ENCODE results near the gene HERC2. TPM values are rescaled to one million over a fixed set of nuclear protein-coding genes. Genes with fewer than 3 reads are reported as not detected.
"Not testable (repeated sequence)": the region's sequence is repeated elsewhere in the genome, so short reads cannot be mapped to it uniquely, and the experiment has no call there.

The HERC2 gene
- total RNA-seq, 1 donor: 53.6 TPM

DNA sequence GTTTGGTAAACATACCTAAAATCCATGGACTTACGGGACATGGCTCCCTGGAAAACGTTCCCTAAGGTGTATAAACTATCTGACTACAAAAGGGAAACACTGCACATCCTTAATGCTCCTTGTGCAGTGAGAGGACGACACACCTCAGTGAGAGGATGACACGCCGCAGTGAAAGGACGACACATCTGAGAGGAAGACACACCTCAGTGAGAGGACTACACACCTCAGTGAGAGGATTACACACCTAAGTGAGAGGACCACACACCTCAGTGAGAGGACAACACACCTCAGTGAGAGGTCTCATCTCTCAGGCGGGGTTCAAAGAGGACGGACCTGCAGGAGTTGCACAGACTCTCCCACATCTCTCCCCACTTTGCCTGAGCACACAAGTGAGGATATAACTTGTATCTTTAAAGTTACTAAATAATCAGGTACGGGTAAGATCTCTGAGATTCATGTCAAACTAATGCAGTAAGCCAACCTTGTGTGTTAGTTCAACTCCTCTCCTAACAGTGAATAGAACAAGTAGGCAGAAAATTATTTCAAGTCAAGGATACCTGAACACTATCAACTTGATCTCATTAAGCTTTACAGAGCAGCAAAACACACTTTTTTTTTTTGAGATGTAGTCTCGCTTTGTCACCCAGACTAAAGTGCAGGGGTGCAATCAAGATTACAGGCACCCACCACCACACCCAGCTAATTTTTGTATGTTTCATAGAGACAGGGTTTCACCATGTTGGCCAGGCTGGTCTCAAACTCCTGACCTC is 32.1 kb downstream of the HERC2 start:
- H3K27ac ChIP-seq (ENCODE audit: low read depth, low read length): no peak overlapping the region
- peaks cover 13% of the 10 kb centered on the region for H3K79me2 ChIP-seq (ENCODE audit: insufficient read depth, low read length)
- peaks cover 4% of the 10 kb centered on the region for H3K36me3 ChIP-seq (ENCODE audit: insufficient read depth, low read length)
- peaks cover under 1% of the 10 kb centered on the region for H3K4me1 ChIP-seq (ENCODE audit: insufficient read depth, low read length)
- no peak overlapping the region for H3K4me2 ChIP-seq (ENCODE audit: insufficient read depth, low read length)
- H3K9me3 ChIP-seq (ENCODE audit: low read depth, low read length): no peaks in the 10 kb centered on the region
- no peaks in the 10 kb centered on the region for H4K20me1 ChIP-seq (ENCODE audit: insufficient read depth, low read length)
- H3K27me3 ChIP-seq (ENCODE audit: insufficient read depth, low read length): no peaks in the 10 kb centered on the region
- H2AFZ ChIP-seq (ENCODE audit: low read length): no peak overlapping the region
- no peak for DNase-seq (ENCODE audit: insufficient read length, low spot score, missing footprints)
- TF ChIP-seq, protein P1, sequence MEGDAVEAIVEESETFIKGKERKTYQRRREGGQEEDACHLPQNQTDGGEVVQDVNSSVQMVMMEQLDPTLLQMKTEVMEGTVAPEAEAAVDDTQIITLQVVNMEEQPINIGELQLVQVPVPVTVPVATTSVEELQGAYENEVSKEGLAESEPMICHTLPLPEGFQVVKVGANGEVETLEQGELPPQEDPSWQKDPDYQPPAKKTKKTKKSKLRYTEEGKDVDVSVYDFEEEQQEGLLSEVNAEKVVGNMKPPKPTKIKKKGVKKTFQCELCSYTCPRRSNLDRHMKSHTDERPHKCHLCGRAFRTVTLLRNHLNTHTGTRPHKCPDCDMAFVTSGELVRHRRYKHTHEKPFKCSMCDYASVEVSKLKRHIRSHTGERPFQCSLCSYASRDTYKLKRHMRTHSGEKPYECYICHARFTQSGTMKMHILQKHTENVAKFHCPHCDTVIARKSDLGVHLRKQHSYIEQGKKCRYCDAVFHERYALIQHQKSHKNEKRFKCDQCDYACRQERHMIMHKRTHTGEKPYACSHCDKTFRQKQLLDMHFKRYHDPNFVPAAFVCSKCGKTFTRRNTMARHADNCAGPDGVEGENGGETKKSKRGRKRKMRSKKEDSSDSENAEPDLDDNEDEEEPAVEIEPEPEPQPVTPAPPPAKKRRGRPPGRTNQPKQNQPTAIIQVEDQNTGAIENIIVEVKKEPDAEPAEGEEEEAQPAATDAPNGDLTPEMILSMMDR (IDR thresholded peaks at IDR 0.05; ENCODE audit: extremely low read depth, low read depth, low read length): no peak
- H3K4me3 ChIP-seq (ENCODE audit: insufficient read depth, low read length): no peak overlapping the region

GRCh38 chr15:28288830-28289693 is 32.9 kb downstream of the HERC2 start:
- DNase-seq (ENCODE audit: insufficient read length, low spot score, missing footprints); H2AFZ ChIP-seq (ENCODE audit: low read length); H3K4me1 ChIP-seq (ENCODE audit: insufficient read depth, low read length); H3K4me3 ChIP-seq (ENCODE audit: insufficient read depth, low read length); H3K36me3 ChIP-seq (ENCODE audit: insufficient read depth, low read length); H3K9me3 ChIP-seq (ENCODE audit: low read depth, low read length); H3K27me3 ChIP-seq (ENCODE audit: insufficient read depth, low read length); H4K20me1 ChIP-seq (ENCODE audit: insufficient read depth, low read length); H3K4me2 ChIP-seq (ENCODE audit: insufficient read depth, low read length); H3K27ac ChIP-seq (ENCODE audit: low read depth, low read length): not testable (repeated sequence)
- peaks cover 19% of the 10 kb centered on the region for H3K79me2 ChIP-seq (ENCODE audit: insufficient read depth, low read length)

- DNase-seq (ENCODE audit: insufficient read length, low spot score, missing footprints); H4K20me1 ChIP-seq (ENCODE audit: insufficient read depth, low read length); H2AFZ ChIP-seq (ENCODE audit: low read length); H3K4me3 ChIP-seq (ENCODE audit: insufficient read depth, low read length); H3K9me3 ChIP-seq (ENCODE audit: low read depth, low read length); H3K27ac ChIP-seq (ENCODE audit: low read depth, low read length); H3K27me3 ChIP-seq (ENCODE audit: insufficient read depth, low read length); H3K4me2 ChIP-seq (ENCODE audit: insufficient read depth, low read length); H3K4me1 ChIP-seq (ENCODE audit: insufficient read depth, low read length); H3K36me3 ChIP-seq (ENCODE audit: insufficient read depth, low read length): not testable (repeated sequence)
- H3K79me2 ChIP-seq (ENCODE audit: insufficient read depth, low read length): peaks cover 36% of the 10 kb centered on the region
Observed at GRCh38 chr15:28286659-28287058, 35.3 kb downstream of the HERC2 start.

DNA sequence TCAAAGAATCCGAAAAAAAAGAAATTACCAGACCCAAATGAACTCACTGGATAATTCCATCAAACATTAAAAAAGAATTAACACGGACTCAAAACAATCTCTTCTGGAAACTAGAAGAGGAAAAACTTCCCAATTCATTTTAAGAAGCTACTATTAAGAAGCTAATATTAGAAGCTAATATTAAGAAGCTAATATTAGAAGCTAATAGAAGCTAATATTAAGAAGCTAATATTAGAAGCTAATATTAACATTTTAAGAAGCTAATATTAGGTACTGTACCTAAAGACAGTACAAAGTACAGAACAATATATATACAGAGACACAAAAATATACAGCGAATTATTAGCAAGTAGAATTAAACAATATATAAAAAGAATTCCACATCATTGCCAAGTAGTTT is 35.9 kb downstream of the HERC2 start:
- peaks cover 12% of the 10 kb centered on the region for H4K20me1 ChIP-seq (ENCODE audit: insufficient read depth, low read length)
- TF ChIP-seq, protein P1 (IDR thresholded peaks at IDR 0.05; ENCODE audit: extremely low read depth, low read depth, low read length): no peak
- no peaks in the 10 kb centered on the region for H3K9me3 ChIP-seq (ENCODE audit: low read depth, low read length)
- H2AFZ ChIP-seq (ENCODE audit: low read length): no peak overlapping the region
- H3K4me2 ChIP-seq (ENCODE audit: insufficient read depth, low read length): no peak overlapping the region
- no peak overlapping the region for H3K4me3 ChIP-seq (ENCODE audit: insufficient read depth, low read length)
- no peaks in the 10 kb centered on the region for H3K27me3 ChIP-seq (ENCODE audit: insufficient read depth, low read length)
- H3K79me2 ChIP-seq (ENCODE audit: insufficient read depth, low read length): peaks cover 42% of the 10 kb centered on the region
- no peak for DNase-seq (ENCODE audit: insufficient read length, low spot score, missing footprints)
- H3K27ac ChIP-seq (ENCODE audit: low read depth, low read length): no peak overlapping the region
- peaks cover 2% of the 10 kb centered on the region for H3K36me3 ChIP-seq (ENCODE audit: insufficient read depth, low read length)
- no peaks in the 10 kb centered on the region for H3K4me1 ChIP-seq (ENCODE audit: insufficient read depth, low read length)

Data from osteoblast (primary cell).